NCI-H1694 (cell line): ENCODE measurements around the gene NCBP3.

ENCODE experiments used
- DNase-seq: peaks from one replicate; lab custom pipeline; 2025; lab: John Stamatoyannopoulos, UW

Gene NCBP3

GRCh38 chr17:3845621-3846436 is at the start of gene NCBP3:
NCBP3 (minus strand) TSS chr17:3846246; CDS start chr17:3846223, 23 bp downstream.
- peak; percentile 78 for DNase-seq

- no peak for DNase-seq
These were observed 49.3 kb upstream of the NCBP3 start for GRCh38 chr17:3895354-3895753.

GRCh38 chr17:3894911-3895343 is 48.9 kb upstream of the NCBP3 start:
- no peak for DNase-seq

GRCh38 chr17:3894188-3894587 is 48.1 kb upstream of the NCBP3 start:
- no peak for DNase-seq

GRCh38 chr17:3893720-3894116 is 47.7 kb upstream of the NCBP3 start:
- DNase-seq, result no peak

- DNase-seq, result peak; percentile 45
These were observed 47.1 kb upstream of the NCBP3 start, which contains the start of gene CAMKK1 for GRCh38 chr17:3893003-3893719. CAMKK1 (minus strand) TSS chr17:3893053; CDS start chr17:3885687, 7,366 bp downstream.

- no peak for DNase-seq
These were observed 46.3 kb upstream of the NCBP3 start for GRCh38 chr17:3892095-3892998.

- no peak for DNase-seq
These were observed 45.6 kb upstream of the NCBP3 start for GRCh38 chr17:3891626-3892094.

- DNase-seq, result no peak
These were observed 44.8 kb upstream of the NCBP3 start for GRCh38 chr17:3890878-3891219.

GRCh38 chr17:3890082-3890877 is 44.2 kb upstream of the NCBP3 start:
- peak; percentile 75 for DNase-seq

GRCh38 chr17:3889325-3890012 is 43.4 kb upstream of the NCBP3 start:
- DNase-seq, result no peak

GRCh38 chr17:3888343-3889171 is 42.5 kb upstream of the NCBP3 start:
- peak; percentile 85 for DNase-seq

- DNase-seq, result peak; percentile 30
These were observed 41.8 kb upstream of the NCBP3 start for GRCh38 chr17:3887804-3888203.

- DNase-seq, result no peak
These were observed 41.3 kb upstream of the NCBP3 start for GRCh38 chr17:3887394-3887793.

- no peak for DNase-seq
These were observed 40.7 kb upstream of the NCBP3 start for GRCh38 chr17:3886776-3887175.

- no peak for DNase-seq
These were observed 39.9 kb upstream of the NCBP3 start for GRCh38 chr17:3885970-3886369.

GRCh38 chr17:3885271-3885670 is 39.2 kb upstream of the NCBP3 start:
- DNase-seq, result no peak

GRCh38 chr17:3884188-3884587 is 38.1 kb upstream of the NCBP3 start:
- no peak for DNase-seq

GRCh38 chr17:3882276-3882675 is 36.2 kb upstream of the NCBP3 start:
- no peak for DNase-seq

- no peak for DNase-seq
These were observed 34.9 kb upstream of the NCBP3 start for GRCh38 chr17:3880983-3881382.
